Measurements from ENCODE around the gene RAB3C. TPM values are rescaled to one million over a fixed set of nuclear protein-coding genes. Genes with fewer than 3 reads are reported as not detected.

RAB3C gene
- total RNA-seq, 4 donors from 2014 or later = 1.1 to 2.7 (median 1.2) TPM; not detected in 1

GRCh38 chr5:58855851-58856739 lies 273.2 kb downstream of the RAB3C start:
- Histone ChIP-seq H3K36me3 (no peaks in the 10 kb centered on the region), H3K27me3 (no peaks in the 10 kb centered on the region), H3K27ac (no peak overlapping the region), H3K9me3 (no peaks in the 10 kb centered on the region), H3K4me1 (no peaks in the 10 kb centered on the region), H3K4me3 (no peak overlapping the region)
- TF ChIP-seq POLR2A (IDR thresholded peaks at IDR 0.05) (no peak), CTCF (IDR thresholded peaks at IDR 0.05) (no peak)
- no peak for DNase-seq

GRCh38 chr5:58857609-58858008 lies 274.7 kb downstream of the RAB3C start:
- no peaks in the 10 kb centered on the region for H3K36me3 ChIP-seq
- H3K4me3 ChIP-seq = no peak overlapping the region
- H3K27me3 ChIP-seq = no peaks in the 10 kb centered on the region
- DNase-seq = no peak
- no peaks in the 10 kb centered on the region for H3K4me1 ChIP-seq
- no peaks in the 10 kb centered on the region for H3K9me3 ChIP-seq
- TF ChIP-seq POLR2A (IDR thresholded peaks at IDR 0.05) = no peak
- no peak for TF ChIP-seq CTCF (IDR thresholded peaks at IDR 0.05)
- no peak overlapping the region for H3K27ac ChIP-seq

- Histone ChIP-seq H3K4me1 (no peaks in the 10 kb centered on the region), H3K9me3 (no peaks in the 10 kb centered on the region), H3K27me3 (no peaks in the 10 kb centered on the region), H3K27ac (no peak overlapping the region), H3K36me3 (no peaks in the 10 kb centered on the region), H3K4me3 (no peak overlapping the region)
- TF ChIP-seq POLR2A (IDR thresholded peaks at IDR 0.05) (no peak), CTCF (IDR thresholded peaks at IDR 0.05) (no peak)
- DNase-seq = no peak
These were observed 277.8 kb downstream of the RAB3C start for GRCh38 chr5:58860680-58861079.

- Histone ChIP-seq H3K9me3 (no peaks in the 10 kb centered on the region), H3K27ac (no peak overlapping the region), H3K4me3 (no peak overlapping the region), H3K36me3 (no peaks in the 10 kb centered on the region), H3K4me1 (no peaks in the 10 kb centered on the region), H3K27me3 (no peaks in the 10 kb centered on the region)
- no peak for DNase-seq
- no peak for TF ChIP-seq CTCF (IDR thresholded peaks at IDR 0.05)
- TF ChIP-seq POLR2A (IDR thresholded peaks at IDR 0.05) = no peak
These were observed 286.1 kb downstream of the RAB3C start for GRCh38 chr5:58868931-58869330.

- TF ChIP-seq CTCF (IDR thresholded peaks at IDR 0.05) (peak in 5 of 6 experiments; percentile 34 to 54 (median 50)), POLR2A (IDR thresholded peaks at IDR 0.05) (no peak)
- Histone ChIP-seq H3K27ac (no peak overlapping the region), H3K27me3 (no peaks in the 10 kb centered on the region), H3K4me1 (no peaks in the 10 kb centered on the region), H3K36me3 (no peaks in the 10 kb centered on the region), H3K4me3 (no peak overlapping the region), H3K9me3 (no peaks in the 10 kb centered on the region)
- peak in 1 of 3 donors; percentile 56 for DNase-seq
These were observed 288.9 kb downstream of the RAB3C start for GRCh38 chr5:58871648-58872242.

All from Peyer's patch (tissue), 4 donors.